ENCODE data around the gene FAR2. TPM values are rescaled to one million over a fixed set of nuclear protein-coding genes. Genes with fewer than 3 reads are reported as not detected.

The FAR2 gene
- total RNA-seq, 4 donors from 2014 or later = 0.62 to 4.1 (median 2.6) TPM

GRCh38 chr12:29207120-29207519, 58.0 kb downstream of the FAR2 start:
- DNase-seq = no peak
- no peak overlapping the region for H3K4me3 ChIP-seq
- TF ChIP-seq, protein P1, sequence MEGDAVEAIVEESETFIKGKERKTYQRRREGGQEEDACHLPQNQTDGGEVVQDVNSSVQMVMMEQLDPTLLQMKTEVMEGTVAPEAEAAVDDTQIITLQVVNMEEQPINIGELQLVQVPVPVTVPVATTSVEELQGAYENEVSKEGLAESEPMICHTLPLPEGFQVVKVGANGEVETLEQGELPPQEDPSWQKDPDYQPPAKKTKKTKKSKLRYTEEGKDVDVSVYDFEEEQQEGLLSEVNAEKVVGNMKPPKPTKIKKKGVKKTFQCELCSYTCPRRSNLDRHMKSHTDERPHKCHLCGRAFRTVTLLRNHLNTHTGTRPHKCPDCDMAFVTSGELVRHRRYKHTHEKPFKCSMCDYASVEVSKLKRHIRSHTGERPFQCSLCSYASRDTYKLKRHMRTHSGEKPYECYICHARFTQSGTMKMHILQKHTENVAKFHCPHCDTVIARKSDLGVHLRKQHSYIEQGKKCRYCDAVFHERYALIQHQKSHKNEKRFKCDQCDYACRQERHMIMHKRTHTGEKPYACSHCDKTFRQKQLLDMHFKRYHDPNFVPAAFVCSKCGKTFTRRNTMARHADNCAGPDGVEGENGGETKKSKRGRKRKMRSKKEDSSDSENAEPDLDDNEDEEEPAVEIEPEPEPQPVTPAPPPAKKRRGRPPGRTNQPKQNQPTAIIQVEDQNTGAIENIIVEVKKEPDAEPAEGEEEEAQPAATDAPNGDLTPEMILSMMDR (IDR thresholded peaks at IDR 0.05 in 4 of 5, conservative IDR thresholded peaks at IDR 0.05 in 1 of 5) = no peak
- TF ChIP-seq POLR2A (IDR thresholded peaks at IDR 0.05) = no peak
- no peaks in the 10 kb centered on the region for H3K9me3 ChIP-seq
- no peaks in the 10 kb centered on the region for H3K4me1 ChIP-seq
- no peak for ATAC-seq
- intact Hi-C loops (cut with DNase I; ENCODE audit: low total_unique reads) = no loop called here
- H3K27me3 ChIP-seq = no peaks in the 10 kb centered on the region
- no peak overlapping the region for H3K27ac ChIP-seq
- in situ Hi-C loops (cut with MboI; ENCODE audit: low sequenced_read_pairs in 4 of 4) = no loop called here
- no peaks in the 10 kb centered on the region for H3K36me3 ChIP-seq

DNA sequence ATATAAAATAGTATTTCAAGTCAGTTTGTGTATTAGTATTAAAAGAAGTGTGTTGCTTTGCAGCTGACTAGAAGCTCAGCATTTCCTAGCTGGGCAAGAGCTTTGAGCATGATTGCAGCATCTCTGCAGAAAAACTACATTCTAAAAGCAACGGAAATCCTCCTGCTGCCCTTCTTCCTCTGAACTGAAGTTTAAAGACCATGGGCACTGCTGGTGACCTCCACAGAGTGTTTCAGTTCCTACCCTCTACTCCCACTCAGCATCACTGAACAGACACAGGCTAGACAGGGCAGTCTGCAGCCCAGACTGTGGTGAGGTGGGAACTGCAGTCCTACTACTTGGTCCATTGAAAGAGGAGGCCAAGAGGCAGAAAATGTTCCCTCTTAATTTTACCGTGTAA, 59.0 kb downstream of the FAR2 start:
- in situ Hi-C loops (cut with MboI; ENCODE audit: low sequenced_read_pairs in 4 of 4) = no loop called here
- intact Hi-C loops (cut with DNase I; ENCODE audit: low total_unique reads) = no loop called here
- Histone ChIP-seq H3K4me1 (no peaks in the 10 kb centered on the region), H3K4me3 (no peak overlapping the region), H3K9me3 (no peaks in the 10 kb centered on the region), H3K36me3 (no peaks in the 10 kb centered on the region), H3K27ac (no peak overlapping the region), H3K27me3 (no peaks in the 10 kb centered on the region)
- TF ChIP-seq, protein P1 (IDR thresholded peaks at IDR 0.05 in 4 of 5, conservative IDR thresholded peaks at IDR 0.05 in 1 of 5) = no peak
- no peak for TF ChIP-seq POLR2A (IDR thresholded peaks at IDR 0.05)
- DNase-seq (no peak), ATAC-seq (no peak)

DNA sequence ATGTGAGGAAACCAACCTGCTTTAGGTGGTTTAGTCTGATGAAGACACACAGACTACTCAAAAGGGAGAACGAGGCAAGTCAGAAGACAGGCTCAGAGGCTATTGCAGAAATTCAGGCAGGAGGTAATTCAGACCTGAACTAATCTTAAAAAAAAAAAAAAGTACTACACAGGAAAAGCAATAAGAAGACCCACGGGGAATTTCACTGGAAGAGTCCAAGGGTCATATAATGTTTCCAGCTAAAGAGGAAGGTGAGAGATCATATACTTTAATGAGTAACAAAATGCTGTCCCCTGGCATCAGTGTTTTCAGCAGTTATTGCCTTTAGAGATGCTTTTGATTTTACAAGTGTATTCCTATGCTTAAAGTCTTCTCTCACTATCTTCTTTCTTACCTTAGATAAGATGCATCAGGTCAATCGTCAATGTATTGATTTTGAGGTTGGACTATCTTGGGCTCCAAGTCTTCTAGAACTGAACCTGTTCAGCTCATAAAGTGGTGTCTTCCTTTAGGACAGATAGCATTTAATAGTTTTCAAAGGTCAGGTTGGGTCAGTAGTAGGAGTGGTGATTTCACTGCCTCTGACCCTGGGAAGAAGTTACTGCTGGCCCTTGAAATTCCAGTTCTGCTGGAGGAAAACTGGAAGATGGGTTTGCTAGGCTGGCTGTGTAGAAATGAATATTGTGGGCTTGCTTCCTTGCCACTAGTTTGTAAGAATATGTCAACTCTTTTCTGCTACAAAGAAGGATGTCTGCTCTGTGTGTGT, 60.0 kb downstream of the FAR2 start:
- ATAC-seq (no peak), DNase-seq (no peak)
- no peak overlapping the region for H3K27ac ChIP-seq
- H3K4me1 ChIP-seq = no peaks in the 10 kb centered on the region
- no peak overlapping the region for H3K4me3 ChIP-seq
- no peaks in the 10 kb centered on the region for H3K27me3 ChIP-seq
- no peaks in the 10 kb centered on the region for H3K9me3 ChIP-seq
- no peaks in the 10 kb centered on the region for H3K36me3 ChIP-seq
- intact Hi-C loops (cut with DNase I; ENCODE audit: low total_unique reads) = no loop called here
- no peak for TF ChIP-seq POLR2A (IDR thresholded peaks at IDR 0.05)
- TF ChIP-seq, protein P1 (IDR thresholded peaks at IDR 0.05 in 4 of 5, conservative IDR thresholded peaks at IDR 0.05 in 1 of 5) = no peak
- in situ Hi-C loops (cut with MboI; ENCODE audit: low sequenced_read_pairs in 4 of 4) = no loop called here

- Histone ChIP-seq H3K9me3 (no peaks in the 10 kb centered on the region), H3K4me3 (no peak overlapping the region), H3K4me1 (no peaks in the 10 kb centered on the region), H3K36me3 (no peaks in the 10 kb centered on the region), H3K27me3 (no peaks in the 10 kb centered on the region), H3K27ac (no peak overlapping the region)
- DNase-seq (no peak), ATAC-seq (no peak)
- in situ Hi-C loops (cut with MboI; ENCODE audit: low sequenced_read_pairs in 4 of 4) (no loop called here), intact Hi-C loops (cut with DNase I; ENCODE audit: low total_unique reads) (no loop called here)
- TF ChIP-seq POLR2A (IDR thresholded peaks at IDR 0.05) = no peak
- TF ChIP-seq, protein P1 (IDR thresholded peaks at IDR 0.05 in 4 of 5, conservative IDR thresholded peaks at IDR 0.05 in 1 of 5) = no peak
Measured at GRCh38 chr12:29211696-29212095, 62.6 kb downstream of the FAR2 start.

All from gastrocnemius medialis (tissue), 4 donors.